ENCODE measurements around the gene ARHGAP8. TPM values are rescaled to one million over a fixed set of nuclear protein-coding genes. Genes with fewer than 3 reads are reported as not detected.

Gene ARHGAP8
- total RNA-seq, 3 donors from 2014 or later, result 25.0 to 74.6 (median 43.7) TPM

DNA sequence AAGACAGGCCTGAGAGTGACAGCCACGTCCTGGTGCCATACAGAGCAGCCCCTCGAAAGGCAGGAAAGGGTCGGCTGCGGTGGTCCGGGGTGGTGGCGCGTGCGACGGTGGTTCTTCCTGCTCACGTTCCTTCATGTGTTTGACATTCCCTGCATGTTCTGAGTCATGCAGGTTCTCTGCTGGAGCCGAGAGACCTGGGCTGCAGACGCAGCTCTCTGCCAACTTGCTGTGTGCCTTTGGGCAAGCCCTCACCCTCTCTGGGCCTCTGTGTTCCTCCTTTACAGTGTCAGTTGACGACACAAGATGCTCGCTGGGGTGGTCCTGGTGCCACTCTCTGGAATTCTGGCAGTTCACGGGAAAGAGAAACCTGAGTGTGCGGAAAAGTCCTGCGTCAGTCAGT lies 12.0 kb downstream of the ARHGAP8 start:
- intact Hi-C loops (cut with DNase I, micrococcal nuclease), result no loop called here
- TF ChIP-seq, protein P1, sequence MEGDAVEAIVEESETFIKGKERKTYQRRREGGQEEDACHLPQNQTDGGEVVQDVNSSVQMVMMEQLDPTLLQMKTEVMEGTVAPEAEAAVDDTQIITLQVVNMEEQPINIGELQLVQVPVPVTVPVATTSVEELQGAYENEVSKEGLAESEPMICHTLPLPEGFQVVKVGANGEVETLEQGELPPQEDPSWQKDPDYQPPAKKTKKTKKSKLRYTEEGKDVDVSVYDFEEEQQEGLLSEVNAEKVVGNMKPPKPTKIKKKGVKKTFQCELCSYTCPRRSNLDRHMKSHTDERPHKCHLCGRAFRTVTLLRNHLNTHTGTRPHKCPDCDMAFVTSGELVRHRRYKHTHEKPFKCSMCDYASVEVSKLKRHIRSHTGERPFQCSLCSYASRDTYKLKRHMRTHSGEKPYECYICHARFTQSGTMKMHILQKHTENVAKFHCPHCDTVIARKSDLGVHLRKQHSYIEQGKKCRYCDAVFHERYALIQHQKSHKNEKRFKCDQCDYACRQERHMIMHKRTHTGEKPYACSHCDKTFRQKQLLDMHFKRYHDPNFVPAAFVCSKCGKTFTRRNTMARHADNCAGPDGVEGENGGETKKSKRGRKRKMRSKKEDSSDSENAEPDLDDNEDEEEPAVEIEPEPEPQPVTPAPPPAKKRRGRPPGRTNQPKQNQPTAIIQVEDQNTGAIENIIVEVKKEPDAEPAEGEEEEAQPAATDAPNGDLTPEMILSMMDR (IDR thresholded peaks at IDR 0.05), result no peak
- DNase-seq (no peak), ATAC-seq (no peak)
- Histone ChIP-seq H3K4me3 (no peak overlapping the region), H3K36me3 (ENCODE audit: low read depth) (no peaks in the 10 kb centered on the region), H3K9me3 (no peaks in the 10 kb centered on the region), H3K4me1 (ENCODE audit: low read depth) (peaks cover 3% of the 10 kb centered on the region)

DNA sequence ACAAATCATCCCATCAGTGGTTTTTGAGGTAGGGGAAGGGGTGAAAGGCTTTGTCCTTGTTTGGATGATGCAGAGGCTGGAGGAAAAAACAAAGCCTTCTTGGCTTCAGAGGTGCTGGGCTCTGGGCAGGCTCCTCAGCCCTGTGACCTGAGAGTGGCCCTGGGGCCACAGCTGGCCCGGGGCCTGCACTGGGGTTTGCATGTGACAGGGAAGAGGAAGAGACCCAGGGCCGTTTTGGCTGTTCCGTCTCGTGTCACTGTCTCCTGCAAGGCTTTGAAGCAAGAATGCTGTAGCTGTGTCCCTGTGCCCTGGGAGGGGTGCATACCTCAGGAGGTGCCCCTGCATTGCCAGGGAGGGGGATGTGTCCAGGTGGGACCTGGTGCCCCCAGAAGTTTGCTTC lies 12.6 kb downstream of the ARHGAP8 start:
- intact Hi-C loops (cut with DNase I, micrococcal nuclease), result no loop called here
- TF ChIP-seq, protein P1 (IDR thresholded peaks at IDR 0.05), result no peak
- Histone ChIP-seq H3K9me3 (no peaks in the 10 kb centered on the region), H3K4me3 (no peak overlapping the region), H3K4me1 (ENCODE audit: low read depth) (peaks cover 3% of the 10 kb centered on the region), H3K36me3 (ENCODE audit: low read depth) (no peaks in the 10 kb centered on the region)
- ATAC-seq (peak; percentile 15), DNase-seq (no peak)

DNA sequence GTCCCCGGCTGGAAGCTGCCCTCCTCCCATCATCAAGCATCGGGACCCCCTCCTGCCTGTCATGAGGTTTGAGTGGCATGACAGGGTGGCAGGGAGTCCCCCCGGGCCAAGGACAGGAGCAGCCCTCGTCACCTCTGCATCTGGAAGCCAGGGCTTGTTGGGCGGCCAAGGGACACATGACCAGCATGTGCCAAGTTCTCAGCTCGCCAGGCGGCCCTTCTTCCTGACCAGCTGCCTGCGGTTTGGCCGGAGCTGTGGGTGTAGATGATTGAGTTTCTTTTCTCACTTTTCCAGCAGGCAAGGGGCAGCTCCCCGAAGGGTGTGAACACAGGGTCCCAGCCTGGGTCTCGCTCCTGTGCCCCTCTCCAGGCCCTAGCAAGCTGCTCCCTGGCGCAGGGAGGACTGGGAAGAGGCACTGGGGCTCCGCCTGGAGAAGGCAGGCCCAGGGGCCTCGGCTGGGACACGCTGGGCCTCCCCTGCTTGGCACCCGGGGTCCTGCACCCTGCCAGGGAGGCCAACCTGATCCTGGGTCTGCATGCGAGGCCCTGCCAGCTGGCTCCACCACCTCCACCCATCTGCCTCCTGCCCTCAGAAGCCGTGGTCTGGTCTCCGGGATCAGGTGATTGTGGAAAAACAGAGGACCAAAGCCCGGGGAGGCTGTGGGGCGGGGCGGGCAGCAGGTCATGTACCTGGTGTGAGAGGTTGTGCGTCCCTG lies 13.4 kb downstream of the ARHGAP8 start:
- Histone ChIP-seq H3K4me1 (ENCODE audit: low read depth) (peaks cover 3% of the 10 kb centered on the region), H3K36me3 (ENCODE audit: low read depth) (no peaks in the 10 kb centered on the region), H3K4me3 (no peak overlapping the region), H3K9me3 (no peaks in the 10 kb centered on the region)
- peak; percentile 36 for ATAC-seq
- TF ChIP-seq, protein P1 (IDR thresholded peaks at IDR 0.05), result no peak
- intact Hi-C loops (cut with DNase I, micrococcal nuclease), result no loop called here
- DNase-seq, result no peak

DNA sequence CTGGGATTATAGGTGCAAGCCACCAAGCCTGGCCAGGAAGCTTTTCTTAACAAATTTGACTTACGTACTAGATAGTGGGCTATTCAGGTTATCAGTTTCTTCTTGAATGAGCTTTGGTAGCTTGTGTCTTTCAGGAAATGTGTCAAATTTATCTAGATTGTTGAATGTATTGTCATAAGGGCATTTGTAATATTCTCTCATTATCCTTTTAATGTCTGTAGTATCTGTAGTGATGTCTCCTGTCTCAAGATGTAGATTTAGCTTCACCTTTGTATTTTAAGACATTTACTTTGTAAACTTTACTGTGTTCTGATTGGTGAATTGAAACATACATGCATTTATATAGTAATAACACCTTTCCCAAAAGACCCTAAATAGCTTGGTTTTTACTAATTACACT lies 20.7 kb downstream of the ARHGAP8 start:
- ATAC-seq (no peak), DNase-seq (no peak)
- intact Hi-C loops (cut with DNase I, micrococcal nuclease), result no loop called here
- no peaks in the 10 kb centered on the region for H3K36me3 ChIP-seq (ENCODE audit: low read depth)
- H3K9me3 ChIP-seq, result peaks cover 2% of the 10 kb centered on the region
- no peak overlapping the region for H3K4me3 ChIP-seq
- peaks cover 20% of the 10 kb centered on the region for H3K4me1 ChIP-seq (ENCODE audit: low read depth)
- TF ChIP-seq, protein P1 (IDR thresholded peaks at IDR 0.05), result no peak

DNA sequence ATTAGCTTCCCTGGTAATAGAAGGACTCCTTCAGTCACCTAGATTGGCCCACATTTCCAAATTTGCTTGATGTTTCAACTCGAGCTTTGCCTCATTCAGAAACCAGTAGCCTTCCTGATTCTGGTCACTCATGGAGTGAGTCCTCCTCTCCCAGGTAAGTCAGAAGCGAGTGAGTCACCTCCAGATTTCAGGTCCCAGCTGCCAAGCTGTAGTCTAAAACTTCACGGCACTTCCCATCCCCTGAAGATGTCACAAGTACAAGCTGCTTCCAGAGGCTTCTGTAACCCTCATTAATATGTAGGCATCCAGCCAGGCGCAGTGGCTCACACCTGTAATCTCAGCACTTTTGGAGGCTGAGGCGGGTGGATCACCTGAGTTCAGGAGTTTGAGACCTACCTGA lies 23.5 kb downstream of the ARHGAP8 start:
- Histone ChIP-seq H3K9me3 (peaks cover 2% of the 10 kb centered on the region), H3K4me3 (no peak overlapping the region), H3K36me3 (ENCODE audit: low read depth) (no peaks in the 10 kb centered on the region), H3K4me1 (ENCODE audit: low read depth) (peaks cover 26% of the 10 kb centered on the region)
- DNase-seq (no peak), ATAC-seq (no peak)
- intact Hi-C loops (cut with DNase I, micrococcal nuclease), result no loop called here
- TF ChIP-seq, protein P1 (IDR thresholded peaks at IDR 0.05), result no peak
